Right atrium auricular region (tissue), 2 donors: ENCODE data around the gene GART. TPM values are rescaled to one million over a fixed set of nuclear protein-coding genes. Genes with fewer than 3 reads are reported as not detected.

Source experiments
- DNase-seq: peaks from one replicate; pipeline ENCODE4 v3.0.0-alpha.2; 2019; ENCODE audit warnings: low spot score
- H3K27ac ChIP-seq, 2 donors: fragments of 200-600 bp; sonication (generic); 1 replicate in 1 of 2; 2 replicates in 1 of 2; pipeline ENCODE4 v1.5.1; 2016 to 2019
- H3K27me3 ChIP-seq, 2 donors: fragments of 200-600 bp; sonication (generic); one replicate each; pipeline versions ENCODE4 v1.5.1 to v1.6.0; 2017 to 2019
- H3K36me3 ChIP-seq: fragments of 200-600 bp; sonication (generic); one replicate; pipeline ENCODE4 v1.5.1; 2016
- H3K4me1 ChIP-seq, 2 donors: fragments of 200-600 bp; sonication (generic); one replicate each; pipeline versions ENCODE4 v1.5.1 to v1.6.0; 2017 to 2019
- H3K4me3 ChIP-seq, 2 donors: fragments of 200-600 bp; sonication (generic); 1 replicate in 1 of 2; 2 replicates in 1 of 2; pipeline ENCODE4 v1.5.1; 2017 to 2019; ENCODE audit warnings: mild to moderate bottlenecking in 1 of 2, moderate library complexity in 1 of 2
- H3K9me3 ChIP-seq, 2 donors: fragments of 200-600 bp; sonication (generic); one replicate each; pipeline ENCODE4 v1.5.1; 2019
- total RNA-seq, 2 donors: library from RNA; depleted of rRNA; stranded (reverse); fragments of >200 nt; gene quantifications; one replicate each; pipeline ENCODE4 v1.1.0, GENCODE V29; 2016
- TF ChIP-seq, protein P1 (sequence below), 2 donors: fragments of 200-600 bp; sonication (generic); IDR thresholded peaks; one replicate each; pipeline ENCODE4 v1.5.1; 2019; ENCODE audit warnings: antibody characterized with exemption in 2 of 2

Gene GART
- total RNA-seq, 2 donors from 2014 or later, result 29.7 to 32.5 TPM

DNA sequence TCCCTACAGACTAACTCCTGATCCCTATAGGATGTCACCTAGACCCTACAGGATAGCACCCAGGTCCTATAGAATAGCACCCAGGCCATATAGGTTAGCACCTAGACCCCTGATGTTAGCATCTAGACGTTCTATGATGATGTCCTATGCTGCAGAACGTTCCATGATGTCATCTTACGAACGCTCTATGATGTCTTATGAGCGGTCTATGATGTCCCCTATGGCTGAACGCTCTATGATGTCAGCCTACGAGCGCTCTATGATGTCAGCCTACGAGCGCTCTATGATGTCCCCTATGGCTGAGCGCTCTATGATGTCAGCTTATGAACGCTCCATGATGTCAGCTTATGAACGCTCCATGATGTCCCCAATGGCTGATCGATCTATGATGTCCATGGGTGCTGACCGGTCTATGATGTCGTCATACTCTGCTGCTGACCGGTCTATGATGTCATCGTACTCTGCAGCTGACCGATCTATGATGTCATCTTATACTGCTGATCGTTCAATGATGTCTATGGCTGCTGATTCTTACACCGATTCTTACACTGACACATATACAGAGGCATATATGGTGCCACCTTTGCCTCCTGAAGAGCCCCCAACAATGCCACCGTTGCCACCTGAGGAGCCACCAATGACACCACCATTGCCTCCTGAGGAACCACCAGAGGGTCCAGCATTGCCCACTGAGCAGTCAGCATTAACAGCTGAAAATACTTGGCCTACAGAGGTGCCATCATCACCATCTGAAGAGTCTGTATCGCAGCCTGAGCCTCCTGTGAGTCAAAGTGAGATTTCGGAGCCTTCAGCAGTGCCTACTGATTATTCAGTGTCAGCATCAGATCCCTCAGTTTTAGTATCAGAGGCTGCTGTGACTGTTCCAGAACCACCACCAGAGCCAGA lies 10.4 kb upstream of the GART start:
- H3K27ac ChIP-seq, result no peak overlapping the region
- TF ChIP-seq, protein P1, sequence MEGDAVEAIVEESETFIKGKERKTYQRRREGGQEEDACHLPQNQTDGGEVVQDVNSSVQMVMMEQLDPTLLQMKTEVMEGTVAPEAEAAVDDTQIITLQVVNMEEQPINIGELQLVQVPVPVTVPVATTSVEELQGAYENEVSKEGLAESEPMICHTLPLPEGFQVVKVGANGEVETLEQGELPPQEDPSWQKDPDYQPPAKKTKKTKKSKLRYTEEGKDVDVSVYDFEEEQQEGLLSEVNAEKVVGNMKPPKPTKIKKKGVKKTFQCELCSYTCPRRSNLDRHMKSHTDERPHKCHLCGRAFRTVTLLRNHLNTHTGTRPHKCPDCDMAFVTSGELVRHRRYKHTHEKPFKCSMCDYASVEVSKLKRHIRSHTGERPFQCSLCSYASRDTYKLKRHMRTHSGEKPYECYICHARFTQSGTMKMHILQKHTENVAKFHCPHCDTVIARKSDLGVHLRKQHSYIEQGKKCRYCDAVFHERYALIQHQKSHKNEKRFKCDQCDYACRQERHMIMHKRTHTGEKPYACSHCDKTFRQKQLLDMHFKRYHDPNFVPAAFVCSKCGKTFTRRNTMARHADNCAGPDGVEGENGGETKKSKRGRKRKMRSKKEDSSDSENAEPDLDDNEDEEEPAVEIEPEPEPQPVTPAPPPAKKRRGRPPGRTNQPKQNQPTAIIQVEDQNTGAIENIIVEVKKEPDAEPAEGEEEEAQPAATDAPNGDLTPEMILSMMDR (IDR thresholded peaks at IDR 0.05), result no peak
- peaks cover 88% of the 10 kb centered on the region for H3K36me3 ChIP-seq
- peaks cover 0 to 19% of the 10 kb centered on the region in 2 donors for H3K4me1 ChIP-seq
- DNase-seq, result no peak
- H3K4me3 ChIP-seq, result no peak overlapping the region
- no peaks in the 10 kb centered on the region for H3K27me3 ChIP-seq
- H3K9me3 ChIP-seq, result no peaks in the 10 kb centered on the region

DNA sequence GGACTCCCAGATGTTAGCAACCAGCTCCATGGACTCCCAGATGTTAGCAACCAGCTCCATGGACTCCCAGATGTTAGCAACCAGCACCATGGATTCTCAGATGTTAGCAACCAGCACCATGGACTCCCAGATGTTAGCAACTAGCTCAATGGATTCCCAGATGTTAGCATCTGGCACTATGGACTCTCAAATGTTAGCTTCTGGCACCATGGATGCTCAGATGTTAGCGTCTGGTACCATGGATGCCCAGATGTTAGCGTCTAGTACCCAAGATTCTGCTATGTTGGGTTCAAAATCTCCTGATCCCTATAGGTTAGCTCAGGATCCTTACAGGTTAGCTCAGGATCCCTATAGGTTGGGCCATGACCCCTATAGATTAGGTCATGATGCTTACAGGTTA lies 9.7 kb upstream of the GART start:
- no peaks in the 10 kb centered on the region for H3K27me3 ChIP-seq
- peaks cover 88% of the 10 kb centered on the region for H3K36me3 ChIP-seq
- DNase-seq, result no peak
- TF ChIP-seq, protein P1 (IDR thresholded peaks at IDR 0.05), result no peak
- H3K4me3 ChIP-seq, result no peak overlapping the region
- H3K27ac ChIP-seq, result no peak overlapping the region
- no peaks in the 10 kb centered on the region for H3K9me3 ChIP-seq
- peaks cover 0 to 14% of the 10 kb centered on the region in 2 donors for H3K4me1 ChIP-seq

DNA sequence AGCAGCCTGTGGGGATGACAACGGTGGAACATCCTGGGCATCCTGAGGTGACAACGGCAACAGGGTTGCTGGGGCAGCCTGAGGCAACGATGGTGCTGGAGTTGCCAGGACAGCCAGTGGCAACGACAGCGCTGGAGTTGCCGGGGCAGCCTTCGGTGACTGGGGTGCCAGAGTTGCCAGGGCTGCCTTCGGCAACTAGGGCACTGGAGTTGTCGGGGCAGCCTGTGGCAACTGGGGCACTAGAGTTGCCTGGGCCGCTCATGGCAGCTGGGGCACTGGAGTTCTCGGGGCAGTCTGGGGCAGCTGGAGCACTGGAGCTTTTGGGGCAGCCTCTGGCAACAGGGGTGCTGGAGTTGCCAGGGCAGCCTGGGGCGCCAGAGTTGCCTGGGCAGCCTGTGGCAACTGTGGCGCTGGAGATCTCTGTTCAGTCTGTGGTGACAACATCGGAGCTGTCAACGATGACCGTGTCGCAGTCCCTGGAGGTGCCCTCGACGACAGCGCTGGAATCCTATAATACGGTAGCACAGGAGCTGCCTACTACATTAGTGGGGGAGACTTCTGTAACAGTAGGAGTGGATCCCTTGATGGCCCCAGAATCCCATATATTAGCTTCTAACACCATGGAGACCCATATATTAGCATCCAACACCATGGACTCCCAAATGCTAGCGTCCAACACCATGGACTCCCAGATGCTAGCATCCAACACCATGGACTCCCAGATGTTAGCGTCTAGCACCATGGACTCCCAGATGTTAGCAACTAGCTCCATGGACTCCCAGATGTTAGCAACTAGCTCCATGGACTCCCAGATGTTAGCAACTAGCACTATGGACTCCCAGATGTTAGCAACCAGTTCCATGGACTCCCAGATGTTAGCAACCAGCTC lies 9.1 kb upstream of the GART start:
- Histone ChIP-seq H3K36me3 (peaks cover 81% of the 10 kb centered on the region), H3K27me3 (no peaks in the 10 kb centered on the region), H3K4me1 (peaks cover 0 to 9% of the 10 kb centered on the region in 2 donors)

DNA sequence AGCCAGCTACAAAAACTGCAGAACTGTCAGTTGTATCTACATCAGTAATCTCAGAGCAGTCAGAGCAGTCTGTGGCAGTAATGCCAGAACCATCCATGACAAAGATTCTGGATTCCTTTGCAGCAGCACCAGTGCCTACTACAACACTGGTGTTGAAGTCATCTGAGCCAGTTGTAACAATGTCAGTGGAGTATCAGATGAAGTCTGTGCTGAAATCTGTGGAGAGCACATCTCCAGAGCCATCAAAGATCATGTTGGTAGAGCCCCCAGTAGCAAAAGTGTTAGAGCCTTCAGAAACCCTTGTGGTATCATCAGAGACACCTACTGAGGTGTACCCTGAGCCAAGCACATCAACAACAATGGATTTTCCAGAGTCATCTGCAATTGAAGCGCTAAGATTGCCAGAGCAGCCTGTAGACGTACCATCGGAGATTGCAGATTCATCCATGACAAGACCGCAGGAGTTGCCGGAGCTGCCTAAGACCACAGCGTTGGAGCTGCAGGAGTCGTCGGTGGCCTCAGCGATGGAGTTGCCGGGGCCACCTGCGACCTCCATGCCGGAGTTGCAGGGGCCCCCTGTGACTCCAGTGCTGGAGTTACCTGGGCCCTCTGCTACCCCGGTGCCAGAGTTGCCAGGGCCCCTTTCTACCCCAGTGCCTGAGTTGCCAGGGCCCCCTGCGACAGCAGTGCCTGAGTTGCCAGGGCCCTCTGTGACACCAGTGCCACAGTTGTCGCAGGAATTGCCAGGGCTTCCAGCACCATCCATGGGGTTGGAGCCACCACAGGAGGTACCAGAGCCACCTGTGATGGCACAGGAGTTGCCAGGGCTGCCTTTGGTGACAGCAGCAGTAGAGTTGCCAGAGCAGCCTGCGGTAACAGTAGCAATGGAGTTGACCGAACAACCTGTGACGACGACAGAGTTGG lies 8.2 kb upstream of the GART start:
- Histone ChIP-seq H3K4me1 (peaks cover 0 to 10% of the 10 kb centered on the region in 2 donors), H3K4me3 (no peak overlapping the region), H3K9me3 (no peaks in the 10 kb centered on the region), H3K36me3 (peaks cover 79% of the 10 kb centered on the region), H3K27me3 (no peaks in the 10 kb centered on the region), H3K27ac (no peak overlapping the region)
- DNase-seq, result no peak
- TF ChIP-seq, protein P1 (IDR thresholded peaks at IDR 0.05), result no peak

More for the DNA sequence above, 9.1 kb upstream of the GART start:
- Histone ChIP-seq H3K27ac (no peak overlapping the region), H3K4me3 (no peak overlapping the region), H3K9me3 (no peaks in the 10 kb centered on the region)
- TF ChIP-seq, protein P1 (IDR thresholded peaks at IDR 0.05), result no peak
- no peak for DNase-seq

DNA sequence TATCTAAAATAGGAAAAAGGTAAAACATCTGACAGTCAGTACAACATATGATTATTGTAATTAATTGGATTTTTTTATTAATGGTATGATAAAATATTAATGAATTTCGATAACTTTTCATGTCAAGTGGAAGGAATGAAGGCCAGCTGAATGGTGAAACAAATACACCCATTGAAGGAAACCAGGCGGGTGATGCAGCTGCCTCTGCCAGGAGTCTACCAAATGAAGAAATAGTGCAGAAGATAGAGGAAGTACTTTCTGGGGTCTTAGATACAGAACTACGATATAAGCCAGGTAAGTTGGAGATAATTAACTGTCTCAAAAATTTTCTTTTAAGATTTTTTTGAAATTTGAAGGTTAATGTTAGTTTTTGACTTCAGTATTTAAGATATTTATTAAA lies 4.2 kb upstream of the GART start:
- H3K4me1 ChIP-seq, result peaks cover 0 to 27% of the 10 kb centered on the region in 2 donors
- H3K27ac ChIP-seq, result no peak overlapping the region
- no peak for DNase-seq
- no peaks in the 10 kb centered on the region for H3K27me3 ChIP-seq
- H3K4me3 ChIP-seq, result no peak overlapping the region
- H3K9me3 ChIP-seq, result no peaks in the 10 kb centered on the region
- TF ChIP-seq, protein P1 (IDR thresholded peaks at IDR 0.05), result no peak
- peaks cover 42% of the 10 kb centered on the region for H3K36me3 ChIP-seq
